Liver (tissue), 3 donors: ENCODE results near the gene PLD2.

ENCODE experiments used
- FOXA1 ChIP-seq: IDR thresholded peaks from 2 replicates; pipeline ENCODE4 v1.6.1; 2016; ENCODE audit warnings: antibody characterized with exemption
- JUND ChIP-seq, 2 donors: IDR thresholded peaks; 2 replicates each; pipeline ENCODE4 v1.6.1; 2016; ENCODE audit warnings: antibody characterized with exemption in 2 of 2
- MAX ChIP-seq: IDR thresholded peaks from 2 replicates; pipeline ENCODE4 v1.6.1; 2016; ENCODE audit warnings: antibody characterized with exemption
- RAD21 ChIP-seq, 2 donors: IDR thresholded peaks; 2 replicates each; pipeline ENCODE4 v1.6.1; 2016; ENCODE audit warnings: antibody characterized with exemption in 2 of 2, mild to moderate bottlenecking in 2 of 2
- REST ChIP-seq: IDR thresholded peaks from 2 replicates; pipeline ENCODE4 v1.6.1; 2016; ENCODE audit warnings: antibody characterized with exemption, mild to moderate bottlenecking
- RXRA ChIP-seq, 2 donors: IDR thresholded peaks; 2 replicates each; pipeline ENCODE4 v1.6.1; 2017 to 2018; ENCODE audit warnings: antibody characterized with exemption in 2 of 2, mild to moderate bottlenecking in 1 of 2
- SP1 ChIP-seq: IDR thresholded peaks from 2 replicates; pipeline ENCODE4 v1.6.1; 2018; ENCODE audit warnings: antibody characterized with exemption, mild to moderate bottlenecking
- TAF1 ChIP-seq: conservative IDR thresholded peaks from 2 replicates; pipeline ENCODE4 v1.6.1; 2016; ENCODE audit warnings: antibody characterized with exemption, mild to moderate bottlenecking
- YY1 ChIP-seq: IDR thresholded peaks from 2 replicates; pipeline ENCODE4 v1.6.1; 2016; ENCODE audit warnings: antibody characterized with exemption, mild to moderate bottlenecking
- TF ChIP-seq, protein P1 (sequence below): fragments of 150-350 bp; IDR thresholded peaks from 2 replicates; pipeline ENCODE4 v1.5.1; 2017; ENCODE audit warnings: improper control_type of control experiment, low read depth, low read length; ENCODE audit not compliant: missing input control
- TF ChIP-seq, protein P2 (sequence below): IDR thresholded peaks from 2 replicates; pipeline ENCODE4 v1.6.1; 2016; ENCODE audit warnings: antibody characterized with exemption
- TF ChIP-seq, protein P3 (sequence below): IDR thresholded peaks from 2 replicates; pipeline ENCODE4 v1.6.1; 2016; ENCODE audit warnings: antibody characterized with exemption
- donor health status: healthy.
- donor health status: healthy.

- TF ChIP-seq, protein P1, sequence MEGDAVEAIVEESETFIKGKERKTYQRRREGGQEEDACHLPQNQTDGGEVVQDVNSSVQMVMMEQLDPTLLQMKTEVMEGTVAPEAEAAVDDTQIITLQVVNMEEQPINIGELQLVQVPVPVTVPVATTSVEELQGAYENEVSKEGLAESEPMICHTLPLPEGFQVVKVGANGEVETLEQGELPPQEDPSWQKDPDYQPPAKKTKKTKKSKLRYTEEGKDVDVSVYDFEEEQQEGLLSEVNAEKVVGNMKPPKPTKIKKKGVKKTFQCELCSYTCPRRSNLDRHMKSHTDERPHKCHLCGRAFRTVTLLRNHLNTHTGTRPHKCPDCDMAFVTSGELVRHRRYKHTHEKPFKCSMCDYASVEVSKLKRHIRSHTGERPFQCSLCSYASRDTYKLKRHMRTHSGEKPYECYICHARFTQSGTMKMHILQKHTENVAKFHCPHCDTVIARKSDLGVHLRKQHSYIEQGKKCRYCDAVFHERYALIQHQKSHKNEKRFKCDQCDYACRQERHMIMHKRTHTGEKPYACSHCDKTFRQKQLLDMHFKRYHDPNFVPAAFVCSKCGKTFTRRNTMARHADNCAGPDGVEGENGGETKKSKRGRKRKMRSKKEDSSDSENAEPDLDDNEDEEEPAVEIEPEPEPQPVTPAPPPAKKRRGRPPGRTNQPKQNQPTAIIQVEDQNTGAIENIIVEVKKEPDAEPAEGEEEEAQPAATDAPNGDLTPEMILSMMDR: no peak
- no peak for TF ChIP-seq RAD21 (IDR thresholded peaks at IDR 0.05)
- TF ChIP-seq TAF1: no peak
- no peak for TF ChIP-seq REST
- no peak for TF ChIP-seq SP1
- no peak for TF ChIP-seq YY1
- TF ChIP-seq FOXA1: no peak
- TF ChIP-seq, protein P2, sequence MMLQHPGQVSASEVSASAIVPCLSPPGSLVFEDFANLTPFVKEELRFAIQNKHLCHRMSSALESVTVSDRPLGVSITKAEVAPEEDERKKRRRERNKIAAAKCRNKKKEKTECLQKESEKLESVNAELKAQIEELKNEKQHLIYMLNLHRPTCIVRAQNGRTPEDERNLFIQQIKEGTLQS: no peak
- no peak for TF ChIP-seq MAX
- no peak for TF ChIP-seq JUND (IDR thresholded peaks at IDR 0.05)
- TF ChIP-seq RXRA (IDR thresholded peaks at IDR 0.05): no peak
- TF ChIP-seq, protein P3, sequence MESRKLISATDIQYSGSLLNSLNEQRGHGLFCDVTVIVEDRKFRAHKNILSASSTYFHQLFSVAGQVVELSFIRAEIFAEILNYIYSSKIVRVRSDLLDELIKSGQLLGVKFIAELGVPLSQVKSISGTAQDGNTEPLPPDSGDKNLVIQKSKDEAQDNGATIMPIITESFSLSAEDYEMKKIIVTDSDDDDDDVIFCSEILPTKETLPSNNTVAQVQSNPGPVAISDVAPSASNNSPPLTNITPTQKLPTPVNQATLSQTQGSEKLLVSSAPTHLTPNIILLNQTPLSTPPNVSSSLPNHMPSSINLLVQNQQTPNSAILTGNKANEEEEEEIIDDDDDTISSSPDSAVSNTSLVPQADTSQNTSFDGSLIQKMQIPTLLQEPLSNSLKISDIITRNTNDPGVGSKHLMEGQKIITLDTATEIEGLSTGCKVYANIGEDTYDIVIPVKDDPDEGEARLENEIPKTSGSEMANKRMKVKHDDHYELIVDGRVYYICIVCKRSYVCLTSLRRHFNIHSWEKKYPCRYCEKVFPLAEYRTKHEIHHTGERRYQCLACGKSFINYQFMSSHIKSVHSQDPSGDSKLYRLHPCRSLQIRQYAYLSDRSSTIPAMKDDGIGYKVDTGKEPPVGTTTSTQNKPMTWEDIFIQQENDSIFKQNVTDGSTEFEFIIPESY: no peak
Measured at GRCh38 chr17:4806777-4807604, at the start of gene PLD2.
